GM12892 (cell line): ENCODE measurements around the gene TMEM214.

Source experiments
- POLR2AphosphoS5 ChIP-seq: IDR thresholded peaks from 2 replicates; pipeline ENCODE4 v1.6.1; 2011; ENCODE audit warnings: low read depth, low read length, control low read depth
- TAF1 ChIP-seq: IDR thresholded peaks from 2 replicates; pipeline ENCODE4 v1.6.1; 2011; ENCODE audit warnings: low read depth, mild to moderate bottlenecking, control low read depth, low read length, borderline replicate concordance

DNA sequence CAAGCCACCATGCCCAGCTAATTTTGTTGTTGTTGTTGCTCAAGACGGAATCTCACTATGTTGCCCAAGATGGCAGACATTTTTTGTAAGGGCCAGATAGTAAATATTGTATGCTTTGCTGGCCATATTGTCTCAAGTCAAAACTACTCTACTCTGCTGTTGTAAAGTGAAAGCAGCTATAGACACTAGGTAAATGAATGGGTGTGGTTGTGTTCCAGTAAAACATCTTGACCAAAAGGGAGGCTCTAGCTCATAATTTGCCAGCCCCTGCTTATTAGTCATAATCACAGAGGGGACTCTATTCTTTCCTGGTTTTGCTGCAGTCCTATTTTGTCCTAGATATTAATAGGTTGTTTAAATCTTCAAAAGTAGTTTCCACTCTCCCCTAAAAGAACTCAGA is 37.8 kb upstream of the TMEM214 start:
- no peak for TF ChIP-seq POLR2AphosphoS5
- no peak for TF ChIP-seq TAF1
